Endothelial cell of umbilical vein (primary cell): Measurements from ENCODE around the gene JAM2.

Experiments
- CTCF ChIP-seq, 2 donors: IDR thresholded peaks; 1 replicate in 1 of 2; 2 replicates in 1 of 2; pipeline ENCODE4 v1.5.1; 2011; ENCODE audit warnings: low read length in 2 of 2, mild to moderate bottlenecking in 2 of 2, moderate library complexity in 2 of 2, control low read depth in 1 of 2, inconsistent platforms in 1 of 2, low read depth in 1 of 2; ENCODE audit not compliant: insufficient read depth in 1 of 2; ENCODE audit errors: extremely low read depth in 1 of 2
- EZH2 ChIP-seq: IDR thresholded peaks from 2 replicates; pipeline ENCODE4 v1.6.1; 2012; ENCODE audit warnings: borderline replicate concordance, low read depth, mild to moderate bottlenecking, moderate library complexity, low read length, inconsistent platforms; ENCODE audit not compliant: severe bottlenecking
- FOS ChIP-seq: IDR thresholded peaks from 2 replicates; pipeline ENCODE4 v1.6.1; 2011; ENCODE audit warnings: mild to moderate bottlenecking, low read length, moderate library complexity, borderline replicate concordance; ENCODE audit not compliant: insufficient read depth
- GATA2 ChIP-seq: IDR thresholded peaks from 2 replicates; pipeline ENCODE4 v1.7.0; 2011; ENCODE audit warnings: low read depth, mild to moderate bottlenecking, moderate library complexity, mixed read lengths, low read length; ENCODE audit not compliant: insufficient read length, insufficient read depth
- JUN ChIP-seq: IDR thresholded peaks from 2 replicates; pipeline ENCODE4 v1.6.1; 2011; ENCODE audit warnings: borderline replicate concordance, low read depth; ENCODE audit not compliant: insufficient read length, insufficient read depth
- MAX ChIP-seq: IDR thresholded peaks from 2 replicates; pipeline ENCODE4 v1.6.1; 2011; ENCODE audit not compliant: insufficient read depth, insufficient read length
- POLR2A ChIP-seq: IDR thresholded peaks from 2 replicates; pipeline ENCODE4 v1.6.1; 2012; ENCODE audit warnings: low read depth, mild to moderate bottlenecking, control low read depth, low read length
- POLR2AphosphoS5 ChIP-seq: IDR thresholded peaks from 2 replicates; pipeline ENCODE4 v1.6.1; 2012; ENCODE audit warnings: low read depth, mild to moderate bottlenecking, control low read depth, low read length, moderate library complexity; ENCODE audit not compliant: insufficient read depth

GRCh38 chr21:25607151-25608043 is 31.7 kb upstream of the JAM2 start, which contains the start of gene MRPL39:
- TF ChIP-seq CTCF (IDR thresholded peaks at IDR 0.05; ENCODE audit: extremely low read depth in 1 of 2, insufficient read depth in 1 of 2, low read depth in 1 of 2, low read length in 2 of 2): peak; percentile 55 to 68
- TF ChIP-seq GATA2: no peak
- peak; percentile 73 for TF ChIP-seq POLR2AphosphoS5
- TF ChIP-seq MAX: no peak
- TF ChIP-seq POLR2A: peak; percentile 73
- TF ChIP-seq EZH2: no peak
- TF ChIP-seq FOS: no peak
- TF ChIP-seq JUN: no peak
